B cell (primary cell): ENCODE data around the gene ZNF14. TPM values are rescaled to one million over a fixed set of nuclear protein-coding genes. Genes with fewer than 3 reads are reported as not detected.

Experiments
- ATAC-seq: fragments of 200-7000 bp; cut with Tn5 transposase; one replicate; pipeline ENCODE4 v1.10.0; 2021; ENCODE audit warnings: low read depth, mild to moderate bottlenecking, moderate number of reproducible peaks, moderate library complexity
- CTCF ChIA-PET: fragments of 350-600 bp; sonication (Branson Sonifier 250); formaldehyde crosslinking; loops from one replicate; lab custom pipeline; 2021; ENCODE audit warnings: antibody characterized with exemption, inconsistent platforms; lab: Charles Lee
- POLR2A ChIA-PET: fragments of 350-600 bp; sonication (Branson Sonifier 250); formaldehyde crosslinking; loops from one replicate; lab custom pipeline; 2021; ENCODE audit warnings: antibody characterized with exemption; lab: Charles Lee
- DNase-seq: peaks from one replicate; pipeline ENCODE4 v3.0.0; 2013
- H2AFZ ChIP-seq: 2 replicates; pipeline ENCODE4 v1.6.1; 2012; ENCODE audit warnings: mild to moderate bottlenecking, low read depth, low read length; ENCODE audit not compliant: insufficient read depth, poor library complexity, severe bottlenecking
- H3K27ac ChIP-seq, 2 donors: 1 replicate in 1 of 2; 2 replicates in 1 of 2; pipeline ENCODE4 v1.5.1; 2012 to 2013; ENCODE audit warnings: low read length in 2 of 2, mild to moderate bottlenecking in 2 of 2, moderate library complexity in 1 of 2
- H3K27me3 ChIP-seq, 4 experiments: fragments of 200-600 bp in 1 of 4; sonication (generic) in 1 of 4; replicated peaks in 1 of 4; 1 replicate in 2 of 4; 2 replicates in 2 of 4; pipeline versions ENCODE4 v1.6.1 to v1.7.0; 2013 to 2016; ENCODE audit warnings: low read length in 3 of 4, mild to moderate bottlenecking in 2 of 4, mixed read lengths in 1 of 4, moderate library complexity in 1 of 4; ENCODE audit not compliant: insufficient read depth in 4 of 4, control insufficient read depth in 3 of 4; ENCODE audit errors: control extremely low read depth in 1 of 4
- H3K36me3 ChIP-seq, 2 experiments: replicated peaks in 1 of 2; 1 replicate in 1 of 2; 2 replicates in 1 of 2; pipeline versions ENCODE4 v1.6.1 to v1.7.1; 2013; ENCODE audit warnings: low read length in 1 of 2; ENCODE audit not compliant: insufficient read depth in 2 of 2, control insufficient read depth in 1 of 2; ENCODE audit errors: control extremely low read depth in 1 of 2, extremely low read depth in 1 of 2
- H3K4me1 ChIP-seq, 2 donors: fragments of 200-600 bp in 1 of 2; sonication (generic) in 1 of 2; 1 replicate in 1 of 2; 2 replicates in 1 of 2; pipeline versions ENCODE4 v1.5.1 to v1.6.1; 2013 to 2017; ENCODE audit warnings: low read length in 2 of 2; ENCODE audit not compliant: control insufficient read depth in 2 of 2, insufficient read depth in 2 of 2
- H3K4me2 ChIP-seq: replicated peaks from 2 replicates; pipeline ENCODE3; 2012; ENCODE audit warnings: mild to moderate bottlenecking, low read depth, low read length; ENCODE audit not compliant: poor library complexity, severe bottlenecking
- H3K4me3 ChIP-seq, 5 experiments: fragments of 200-600 bp in 1 of 5; sonication (generic) in 1 of 5; 1 replicate in 3 of 5; 2 replicates in 2 of 5; pipeline versions ENCODE4 v1.5.1 to v1.7.0; 2011 to 2016; ENCODE audit warnings: low read length in 4 of 5, mild to moderate bottlenecking in 4 of 5, low read depth in 2 of 5, control low read depth in 1 of 5, moderate library complexity in 1 of 5; ENCODE audit not compliant: insufficient read depth in 1 of 5; ENCODE audit errors: control extremely low read depth in 1 of 5, extremely low read depth in 1 of 5
- H3K79me2 ChIP-seq: fragments of 200-600 bp; sonication (generic); one replicate; pipeline ENCODE4 v1.6.0; 2016; ENCODE audit warnings: low read length; ENCODE audit not compliant: control insufficient read depth, insufficient read depth
- H3K9ac ChIP-seq: fragments of 200-600 bp; sonication (generic); 2 replicates; pipeline ENCODE4 v1.6.1; 2017; ENCODE audit warnings: mild to moderate bottlenecking, low read length, moderate library complexity
- H3K9me3 ChIP-seq, 3 donors: one replicate each; pipeline versions ENCODE4 v1.6.1 to v1.7.1; 2013; ENCODE audit warnings: low read length in 2 of 3; ENCODE audit not compliant: control insufficient read depth in 2 of 3, insufficient read depth in 1 of 3; ENCODE audit errors: control extremely low read depth in 1 of 3
- H4K20me1 ChIP-seq: 2 replicates; pipeline ENCODE4 v1.6.0; 2012; ENCODE audit warnings: mild to moderate bottlenecking, low read length; ENCODE audit not compliant: insufficient read depth, control insufficient read depth, poor library complexity, severe bottlenecking
- H3K27ac Mint-ChIP-seq: one replicate; pipeline ENCODE4 v1.8.0; 2021; ENCODE audit warnings: mixed read lengths
- H3K27me3 Mint-ChIP-seq: one replicate; pipeline ENCODE4 v1.8.0; 2021; ENCODE audit warnings: mixed read lengths
- H3K4me1 Mint-ChIP-seq: one replicate; pipeline ENCODE4 v1.8.0; 2021; ENCODE audit warnings: mixed read lengths
- H3K4me3 Mint-ChIP-seq: one replicate; pipeline ENCODE4 v1.8.0; 2021; ENCODE audit warnings: mixed read lengths
- H3K9me3 Mint-ChIP-seq: one replicate; pipeline ENCODE4 v1.8.0; 2022; ENCODE audit warnings: mixed read lengths; ENCODE audit not compliant: insufficient read depth
- EZH2 ChIP-seq: IDR thresholded peaks from 2 replicates; pipeline ENCODE4 v1.6.1; 2012; ENCODE audit warnings: borderline replicate concordance, low read depth, mild to moderate bottlenecking, moderate library complexity, low read length; ENCODE audit not compliant: insufficient read depth, poor library complexity, severe bottlenecking
- WGBS: methylation state at CpG from one replicate; pipeline ENCODE4 v1.1.5; 2013; ENCODE audit warnings: missing lambda C conversion rate; ENCODE audit not compliant: insufficient coverage; 5-methylcytosine and 5-hydroxymethylcytosine counted together
- intact Hi-C: fragments of 100-400 bp; cut with micrococcal nuclease; formaldehyde crosslinking; loops from one replicate; pipeline ENCODE4 v1.10.0; 2022
- polyA plus RNA-seq: library from polyadenylated mRNA; depleted of rRNA; stranded (reverse); fragments of >200 nt; gene quantifications from 2 replicates; pipeline ENCODE4 v1.2.3, GENCODE V29; 2012
- total RNA-seq, 2 donors: library from RNA; stranded (reverse); fragments of 120-200 nt in 1 of 2; gene quantifications; 1 replicate in 1 of 2; 2 replicates in 1 of 2; pipeline versions ENCODE4 v1.2.3 to v1.2.4, GENCODE V29; 2013 to 2022
- TF ChIP-seq, protein P1 (sequence below): fragments of 200-600 bp; IDR thresholded peaks from one replicate; pipeline ENCODE4 v1.8.0; 2022; ENCODE audit warnings: antibody characterized with exemption, mild to moderate bottlenecking

ZNF14 gene
- total and polyA plus RNA-seq, 2 donors (not counting 1 experiment from before 2014, with no cell fraction given): 3.4 to 21.0 TPM

DNA sequence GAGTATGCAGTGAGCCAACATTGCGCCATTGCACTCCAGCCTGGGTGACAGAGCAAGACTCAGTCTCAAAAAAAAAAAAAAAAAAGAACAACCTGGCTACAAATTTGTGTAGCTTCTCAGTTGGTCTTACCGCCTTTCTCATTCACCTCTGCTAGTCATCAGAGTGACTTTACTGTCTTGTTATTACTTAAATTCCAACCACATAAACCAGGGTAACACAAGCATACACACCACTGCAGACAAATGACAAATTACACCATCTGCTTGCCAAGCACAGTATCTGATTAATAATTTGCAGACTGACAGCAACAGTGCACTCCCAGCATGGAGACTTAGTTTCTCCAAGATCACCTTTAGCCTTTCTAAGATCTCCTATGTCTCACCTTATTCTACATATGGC, 11.0 kb downstream of the ZNF14 start:
- POLR2A ChIA-PET: no interaction called here
- WGBS: 85% methylated on average over 1 of the region's 2 CpGs
- H4K20me1 ChIP-seq: peaks cover 4% of the 10 kb centered on the region
- H3K9me3 ChIP-seq: peaks cover 12 to 55% (median 41%) of the 10 kb centered on the region in 3 donors
- H3K36me3 ChIP-seq: peaks cover 9% of the 10 kb centered on the region in 2 experiments
- CTCF ChIA-PET: no interaction called here
- no peaks in the 10 kb centered on the region for H3K4me1 ChIP-seq
- Mint-ChIP-seq H3K27ac (no peak overlapping the region), H3K27me3 (no peaks in the 10 kb centered on the region), H3K9me3 (peaks cover 37% of the 10 kb centered on the region), H3K4me1 (peaks cover 2% of the 10 kb centered on the region), H3K4me3 (no peak overlapping the region)
- no peak overlapping the region for H3K9ac ChIP-seq
- no peak overlapping the region for H3K4me2 ChIP-seq
- no peak overlapping the region for H2AFZ ChIP-seq
- intact Hi-C loops: no loop called here
- TF ChIP-seq, protein P1, sequence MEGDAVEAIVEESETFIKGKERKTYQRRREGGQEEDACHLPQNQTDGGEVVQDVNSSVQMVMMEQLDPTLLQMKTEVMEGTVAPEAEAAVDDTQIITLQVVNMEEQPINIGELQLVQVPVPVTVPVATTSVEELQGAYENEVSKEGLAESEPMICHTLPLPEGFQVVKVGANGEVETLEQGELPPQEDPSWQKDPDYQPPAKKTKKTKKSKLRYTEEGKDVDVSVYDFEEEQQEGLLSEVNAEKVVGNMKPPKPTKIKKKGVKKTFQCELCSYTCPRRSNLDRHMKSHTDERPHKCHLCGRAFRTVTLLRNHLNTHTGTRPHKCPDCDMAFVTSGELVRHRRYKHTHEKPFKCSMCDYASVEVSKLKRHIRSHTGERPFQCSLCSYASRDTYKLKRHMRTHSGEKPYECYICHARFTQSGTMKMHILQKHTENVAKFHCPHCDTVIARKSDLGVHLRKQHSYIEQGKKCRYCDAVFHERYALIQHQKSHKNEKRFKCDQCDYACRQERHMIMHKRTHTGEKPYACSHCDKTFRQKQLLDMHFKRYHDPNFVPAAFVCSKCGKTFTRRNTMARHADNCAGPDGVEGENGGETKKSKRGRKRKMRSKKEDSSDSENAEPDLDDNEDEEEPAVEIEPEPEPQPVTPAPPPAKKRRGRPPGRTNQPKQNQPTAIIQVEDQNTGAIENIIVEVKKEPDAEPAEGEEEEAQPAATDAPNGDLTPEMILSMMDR: no peak
- TF ChIP-seq EZH2: no peak
- ATAC-seq (no peak), DNase-seq (no peak)
- no peak overlapping the region for H3K4me3 ChIP-seq
- peaks cover 67% of the 10 kb centered on the region for H3K79me2 ChIP-seq
- H3K27me3 ChIP-seq: no peaks in the 10 kb centered on the region
- no peak overlapping the region for H3K27ac ChIP-seq

DNA sequence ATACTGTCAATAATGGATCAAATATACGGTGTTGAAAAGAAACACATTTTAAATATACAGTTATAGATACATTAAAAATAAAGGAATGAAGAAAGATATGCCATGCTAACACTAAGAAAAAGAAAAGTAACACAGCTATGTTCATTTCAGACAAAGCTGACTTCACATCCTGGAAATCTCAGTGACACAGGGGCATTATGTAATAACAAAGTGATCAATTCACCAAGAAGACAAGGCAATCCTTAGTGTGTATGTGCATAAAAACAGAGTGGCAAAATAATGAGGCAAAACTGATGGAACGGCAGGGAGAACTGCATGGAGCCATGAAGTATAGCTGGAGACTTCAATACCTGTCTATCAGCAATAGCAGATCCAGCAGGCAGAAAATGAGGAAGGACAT, 13.1 kb downstream of the ZNF14 start:
- Histone ChIP-seq H3K79me2 (peaks cover 63% of the 10 kb centered on the region), H3K27ac (no peak overlapping the region), H3K4me2 (no peak overlapping the region), H3K36me3 (peaks cover 7 to 12% of the 10 kb centered on the region in 2 experiments), H3K4me3 (no peak overlapping the region), H2AFZ (no peak overlapping the region), H3K9ac (no peak overlapping the region), H3K27me3 (no peaks in the 10 kb centered on the region), H3K4me1 (no peaks in the 10 kb centered on the region), H3K9me3 (peaks cover 28 to 72% (median 48%) of the 10 kb centered on the region in 3 donors), H4K20me1 (no peaks in the 10 kb centered on the region)
- DNase-seq: no peak
- Mint-ChIP-seq H3K4me3 (no peak overlapping the region), H3K27me3 (no peaks in the 10 kb centered on the region), H3K27ac (no peak overlapping the region), H3K9me3 (peaks cover 47% of the 10 kb centered on the region), H3K4me1 (peaks cover 2% of the 10 kb centered on the region)
- WGBS: no CpG with 5 or more reads among the region's 2 CpGs
- CTCF ChIA-PET: no interaction called here
- intact Hi-C loops: no loop called here
- POLR2A ChIA-PET: no interaction called here
- no peak for ATAC-seq
- TF ChIP-seq, protein P1: no peak
- no peak for TF ChIP-seq EZH2
